K562 (cell line): Measurements from ENCODE around the gene ST7. TPM values are rescaled to one million over a fixed set of nuclear protein-coding genes. Genes with fewer than 3 reads are reported as not detected.

Experiments used
- ATAC-seq: fragments of 200-7000 bp; cut with Tn5 transposase; 3 replicates; pipeline ENCODE4 v1.9.1; 2020; ENCODE audit warnings: moderate library complexity
- BruUV-seq: library from RNA; stranded (reverse); fragments of 400-500 nt; replicated peaks from 2 replicates; lab custom pipeline; 2021; lab: Mats Ljungman, UMichigan
- CTCF ChIA-PET: fragments of 300-600 bp; formaldehyde crosslinking; extraction: SDS; loops from one replicate; lab custom pipeline; 2021; ENCODE audit warnings: low intra/inter-chr PET ratio; lab: Yijun Ruan, JAX
- POLR2A ChIA-PET: fragments of 300-600, 350-650 bp; sonication (Branson Sonifier 250); formaldehyde crosslinking; extraction: SDS; loops from one replicate; lab custom pipeline; 2021; ENCODE audit warnings: antibody characterized with exemption, inconsistent platforms; lab: Yijun Ruan, JAX
- DNase-seq, 4 experiments: peaks; one replicate each; pipeline versions ENCODE4 v3.0.0 to v3.0.0-alpha.2; 2011 to 2018; ENCODE audit warnings: low spot score in 3 of 4, mixed read lengths in 3 of 4; ENCODE audit errors: extremely low read depth in 1 of 4
- FAIRE-seq: peaks from 2 replicates; lab custom pipeline; 2011; peaks lifted over from hg19 to GRCh38; lab: Jason Lieb, UNC
- H2AFZ ChIP-seq: 2 replicates; pipeline ENCODE4 v1.6.0; 2011; ENCODE audit warnings: low read depth, low read length, control low read depth, inconsistent platforms
- H3K27ac ChIP-seq: fragments of 200-600 bp; 3 replicates; pipeline ENCODE4 v1.8.0; 2011; ENCODE audit warnings: low read depth, mild to moderate bottlenecking, control low read depth, inconsistent platforms, low read length, moderate library complexity, mixed read lengths; ENCODE audit errors: extremely low read depth
- H3K27me3 ChIP-seq, 2 experiments: fragments of 300-600 bp in 1 of 2; 2 replicates in 1 of 2; 3 replicates in 1 of 2; pipeline versions ENCODE4 v1.6.0 to v1.8.0; 2011; ENCODE audit warnings: inconsistent platforms in 2 of 2, low read length in 2 of 2, mild to moderate bottlenecking in 1 of 2, mixed read lengths in 1 of 2, moderate library complexity in 1 of 2; ENCODE audit not compliant: control insufficient read depth in 2 of 2, insufficient read depth in 2 of 2
- H3K36me3 ChIP-seq: fragments of 300-600 bp; 3 replicates; pipeline ENCODE4 v1.8.0; 2011; ENCODE audit warnings: mild to moderate bottlenecking, low read length, inconsistent platforms; ENCODE audit not compliant: control insufficient read depth, insufficient read depth
- H3K4me1 ChIP-seq, 2 experiments: fragments of 200-600 bp in 1 of 2; replicated peaks in 1 of 2; 2 replicates in 1 of 2; 3 replicates in 1 of 2; pipeline versions ENCODE4 v1.5.1 to v1.8.0; 2011; ENCODE audit warnings: inconsistent platforms in 2 of 2, low read length in 2 of 2, mild to moderate bottlenecking in 1 of 2, mixed read lengths in 1 of 2, moderate library complexity in 1 of 2; ENCODE audit not compliant: control insufficient read depth in 2 of 2, insufficient read depth in 2 of 2
- H3K4me2 ChIP-seq: 2 replicates; pipeline ENCODE4 v1.6.1; 2011; ENCODE audit warnings: low read length, control low read depth, inconsistent platforms, mixed read lengths; ENCODE audit not compliant: insufficient read depth
- H3K4me3 ChIP-seq: fragments of 200-600 bp; sonication (generic), shearing (Covaris generic); 2 replicates; pipeline ENCODE4 v1.5.1; 2016; ENCODE audit warnings: control low read depth, inconsistent platforms
- H3K79me2 ChIP-seq: fragments of 200-600 bp; 3 replicates; pipeline ENCODE4 v1.8.0; 2011; ENCODE audit warnings: low read length, inconsistent platforms; ENCODE audit not compliant: control insufficient read depth, insufficient read depth
- H3K9ac ChIP-seq, 2 experiments: 2 replicates each; pipeline versions ENCODE4 v1.6.0 to v1.6.1; 2011; ENCODE audit warnings: low read depth in 2 of 2, low read length in 2 of 2, control low read depth in 1 of 2, inconsistent platforms in 1 of 2, mild to moderate bottlenecking in 1 of 2, mixed read lengths in 1 of 2; ENCODE audit not compliant: insufficient read depth in 1 of 2
- H3K9me1 ChIP-seq: one replicate; pipeline ENCODE4 v1.6.0; 2011; ENCODE audit warnings: inconsistent platforms, mild to moderate bottlenecking, low read length, moderate library complexity; ENCODE audit not compliant: control insufficient read depth, insufficient read depth
- H3K9me3 ChIP-seq: replicated peaks from 2 replicates; pipeline ENCODE4 v1.5.1; 2011; ENCODE audit warnings: low read depth, low read length, inconsistent platforms; ENCODE audit not compliant: control insufficient read depth, insufficient read depth
- H4K20me1 ChIP-seq: replicated peaks from 2 replicates; pipeline ENCODE4 v1.6.1; 2011; ENCODE audit warnings: low read length, inconsistent platforms, mixed read lengths; ENCODE audit not compliant: control insufficient read depth, insufficient read depth
- EP400 ChIP-seq: fragments of 450-650 bp; IDR thresholded peaks from 2 replicates; pipeline ENCODE4 v1.6.1; 2017; ENCODE audit warnings: antibody characterized with exemption, mild to moderate bottlenecking, moderate library complexity
- HDAC3 ChIP-seq: fragments of 450-650 bp; IDR thresholded peaks from 2 replicates; pipeline ENCODE4 v1.6.1; 2018; ENCODE audit warnings: borderline replicate concordance, mild to moderate bottlenecking, moderate library complexity; ENCODE audit not compliant: partially characterized antibody
- ILK ChIP-seq: fragments of 450-650 bp; IDR thresholded peaks from 2 replicates; pipeline ENCODE4 v1.6.1; 2016; ENCODE audit warnings: missing genetic modification characterization, low read depth, mild to moderate bottlenecking, missing compliant biosample characterization, moderate library complexity, borderline replicate concordance
- KLF1 ChIP-seq: fragments of 450-650 bp; IDR thresholded peaks from 2 replicates; pipeline ENCODE4 v1.6.1; 2016; ENCODE audit warnings: missing genetic modification characterization, missing compliant biosample characterization
- SMC3 ChIP-seq: conservative IDR thresholded peaks from 2 replicates; pipeline ENCODE4 v1.6.1; 2011; ENCODE audit warnings: low read depth, low read length, improper control_type of control experiment; ENCODE audit not compliant: insufficient read depth
- TCF7 ChIP-seq: sonication (generic); IDR thresholded peaks from 2 replicates; pipeline ENCODE4 v1.6.1; 2016; ENCODE audit warnings: antibody characterized with exemption, borderline replicate concordance
- ZNF316 ChIP-seq: fragments of 450-650 bp; IDR thresholded peaks from 2 replicates; pipeline ENCODE4 v1.6.1; 2016
- ZNF655 ChIP-seq: fragments of 250-450 bp; sonication (Bioruptor Pico); IDR thresholded peaks from 2 replicates; pipeline ENCODE4 v1.5.0; 2021
- ZZZ3 ChIP-seq: fragments of 450-650 bp; IDR thresholded peaks from 2 replicates; pipeline ENCODE4 v1.6.1; 2016; ENCODE audit warnings: antibody characterized with exemption, mild to moderate bottlenecking, moderate library complexity
- WGBS: fragments of 100-300 bp; shearing (Covaris generic); methylation state at CpG from one replicate; pipeline ENCODE4 v1.1.6; 2016; ENCODE audit warnings: low coverage, mixed read lengths; ENCODE audit not compliant: insufficient coverage; ENCODE audit errors: missing lambda C conversion rate; 5-methylcytosine and 5-hydroxymethylcytosine counted together
- in situ Hi-C: fragments of 300-500 bp; cut with MboI; formaldehyde crosslinking; loops from 4 replicates; pipeline ENCODE4 v1.15.0; 2018; ENCODE audit warnings: inconsistent platforms, mixed read lengths
- intact Hi-C: fragments of 100-400 bp; cut with micrococcal nuclease; formaldehyde crosslinking; loops from 2 replicates; pipeline ENCODE4 v1.14.2; 2022
- polyA plus RNA-seq, 8 experiments: library from polyadenylated mRNA; depleted of rRNA in 4 of 8; stranded (reverse) in 5 of 8; unstranded in 3 of 8; fragments of >200 nt; fragmentation: Nextera tagmentation in 2 of 8; fragmentation: Illumina TruSeq in 1 of 8; extraction: Ambion mirVana in 2 of 8; extraction: Trizol in 1 of 8; gene quantifications; 2 replicates each; pipeline versions ENCODE4 v1.2.1 to v1.2.3, GENCODE V29; 2011 to 2014; ENCODE audit warnings: inconsistent platforms in 1 of 8, missing spikeins in 1 of 8
- total RNA-seq, 7 experiments: library from RNA; depleted of rRNA in 6 of 7; stranded (reverse); fragments of >200 nt in 6 of 7; fragmentation: Illumina TruSeq in 2 of 7; extraction: Trizol in 2 of 7; gene quantifications; 2 replicates each; pipeline versions ENCODE4 v1.2.1 to v1.2.3, GENCODE V29; 2011 to 2021; ENCODE audit warnings: low replicate concordance in 1 of 7
- TF ChIP-seq, protein P1 (sequence below), 3 experiments: IDR thresholded peaks in 2 of 3; conservative IDR thresholded peaks in 1 of 3; 2 replicates each; pipeline ENCODE4 v1.5.1; 2011 to 2012; ENCODE audit warnings: low read length in 3 of 3, mild to moderate bottlenecking in 3 of 3, control low read depth in 2 of 3, improper control_type of control experiment in 1 of 3, inconsistent platforms in 1 of 3, low read depth in 1 of 3, mixed read lengths in 1 of 3, moderate library complexity in 1 of 3; ENCODE audit not compliant: insufficient read depth in 2 of 3

The ST7 gene
- total and polyA plus RNA-seq, 9 of the 15 experiments (the other 6 are each of a cell fraction or from before 2014, with no cell fraction given) = 23.9 to 56.3 (median 36.9) TPM

DNA sequence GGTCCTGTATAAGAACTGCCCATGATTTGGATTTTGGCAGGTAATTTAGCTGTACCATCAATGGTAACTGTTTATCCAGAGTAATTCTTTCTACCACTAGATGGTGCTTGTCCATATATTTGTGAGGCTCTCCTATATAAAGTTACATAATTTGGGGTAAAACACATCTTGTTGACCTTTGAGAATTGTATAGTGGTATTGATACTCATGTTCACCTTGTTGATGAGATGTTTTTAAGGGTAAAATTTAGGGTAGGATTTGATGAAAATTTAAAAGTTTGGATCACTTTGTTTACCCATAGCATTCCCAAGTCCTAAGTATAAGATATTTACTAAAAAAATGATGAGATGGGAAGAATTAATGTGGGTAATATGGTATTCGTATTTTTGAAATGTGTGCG lies 31.6 kb downstream of the ST7 start (continued):
- TF ChIP-seq EP400 (peak; percentile 26; the same call in 1 of the 2 replicates), HDAC3 (peak; percentile 44), KLF1 (tag) (no peak), SMC3 (peak; percentile 48; the same call in 1 of the 2 replicates), ZNF655 (CRISPR knock-in tag) (no peak), ZZZ3 (peak; percentile 41; the same call in 1 of the 2 replicates), ILK (tag) (no peak)

- CTCF ChIA-PET = interaction anchor here (0.5 to 7.9 kb wide), 4 partner anchors 54 to 142 kb away, joined by 3 to 143 read pairs (median 18); no protein-coding TSS in a partner anchor
- no TSS peak for BruUV-seq
- no peak for ATAC-seq
- DNase-seq = no peak
- no peak overlapping the region for H3K4me3 ChIP-seq
- POLR2A ChIA-PET = interaction anchor here (1.2 to 1.5 kb wide), 2 partner anchors 13 to 21 kb away, joined by 5 to 10 read pairs; no protein-coding TSS in a partner anchor
- H3K4me2 ChIP-seq = no peak overlapping the region
- FAIRE-seq = no peak
- no peaks in the 10 kb centered on the region for H3K27me3 ChIP-seq
- TF ChIP-seq, protein P1, sequence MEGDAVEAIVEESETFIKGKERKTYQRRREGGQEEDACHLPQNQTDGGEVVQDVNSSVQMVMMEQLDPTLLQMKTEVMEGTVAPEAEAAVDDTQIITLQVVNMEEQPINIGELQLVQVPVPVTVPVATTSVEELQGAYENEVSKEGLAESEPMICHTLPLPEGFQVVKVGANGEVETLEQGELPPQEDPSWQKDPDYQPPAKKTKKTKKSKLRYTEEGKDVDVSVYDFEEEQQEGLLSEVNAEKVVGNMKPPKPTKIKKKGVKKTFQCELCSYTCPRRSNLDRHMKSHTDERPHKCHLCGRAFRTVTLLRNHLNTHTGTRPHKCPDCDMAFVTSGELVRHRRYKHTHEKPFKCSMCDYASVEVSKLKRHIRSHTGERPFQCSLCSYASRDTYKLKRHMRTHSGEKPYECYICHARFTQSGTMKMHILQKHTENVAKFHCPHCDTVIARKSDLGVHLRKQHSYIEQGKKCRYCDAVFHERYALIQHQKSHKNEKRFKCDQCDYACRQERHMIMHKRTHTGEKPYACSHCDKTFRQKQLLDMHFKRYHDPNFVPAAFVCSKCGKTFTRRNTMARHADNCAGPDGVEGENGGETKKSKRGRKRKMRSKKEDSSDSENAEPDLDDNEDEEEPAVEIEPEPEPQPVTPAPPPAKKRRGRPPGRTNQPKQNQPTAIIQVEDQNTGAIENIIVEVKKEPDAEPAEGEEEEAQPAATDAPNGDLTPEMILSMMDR (IDR thresholded peaks at IDR 0.05 in 2 of 3, conservative IDR thresholded peaks at IDR 0.05 in 1 of 3; ENCODE audit: insufficient read depth in 2 of 3, low read depth in 1 of 3, low read length in 3 of 3) = no peak
- TF ChIP-seq ZNF316 (peak; percentile 65), TCF7 (no peak)
- TF ChIP-seq, all 486 proteins: peak for 1
- no peaks in the 10 kb centered on the region; a peak in 1 of 5 replicates for H3K4me1 ChIP-seq
- 84% methylated on average over 5 of the region's 5 CpGs for WGBS
- no peak overlapping the region for H2AFZ ChIP-seq
- no peak overlapping the region for H3K27ac ChIP-seq
- H3K9ac ChIP-seq = no peak overlapping the region
- no peaks in the 10 kb centered on the region for H4K20me1 ChIP-seq
- intact Hi-C loops = loop anchor here (1.0 to 5.0 kb wide), 2 partner anchors 55 to 397 kb away; no protein-coding TSS in a partner anchor
- H3K79me2 ChIP-seq = no peaks in the 10 kb centered on the region
- in situ Hi-C loops = loop anchor here (5.0 kb wide), 1 partner anchor 142 kb away; no protein-coding TSS in a partner anchor
- H3K36me3 ChIP-seq = no peaks in the 10 kb centered on the region
- H3K9me1 ChIP-seq = no peaks in the 10 kb centered on the region
- H3K9me3 ChIP-seq = no peaks in the 10 kb centered on the region
Measured at GRCh38 chr7:116985575-116985974, 32.3 kb downstream of the ST7 start.
